Left cardiac atrium (tissue), 4 donors: ENCODE data around the gene XPA. TPM values are rescaled to one million over a fixed set of nuclear protein-coding genes. Genes with fewer than 3 reads are reported as not detected.

Experiments
- ATAC-seq, 2 donors: fragments of 200-7000 bp; cut with Tn5 transposase; one replicate each; pipeline ENCODE4 v1.9.1; 2020; ENCODE audit warnings: mild to moderate bottlenecking in 2 of 2, moderate library complexity in 2 of 2
- DNase-seq: peaks from one replicate; pipeline ENCODE4 v3.0.0-alpha.2; 2020
- intact Hi-C, 2 donors: fragments of 100-400 bp; cut with DNase I; formaldehyde crosslinking; loops; one replicate each; pipeline versions ENCODE4 v1.14.1 to v1.15.1; 2022 to 2023
- total RNA-seq, 2 donors: library from RNA; stranded (reverse); fragmentation: NEBNext Ultra II Directional; extraction: Animal tissue kit (Norgen Biotek cat#: 25700); gene quantifications; one replicate each; pipeline ENCODE4 v1.2.1, GENCODE V29; 2021
- donor health status: DM: no; HTN: yes; CAD: no.
- donor health status: DM: no; HTN: yes; CAD: no; lungs with severe emphysema.
- donor health status: DM: yes; HTN: yes; CAD: no.
- donor health status: Dilated cardiomyopathy.

Gene XPA
- total RNA-seq, 2 donors from 2014 or later, result 5.7 to 14.2 TPM

DNA sequence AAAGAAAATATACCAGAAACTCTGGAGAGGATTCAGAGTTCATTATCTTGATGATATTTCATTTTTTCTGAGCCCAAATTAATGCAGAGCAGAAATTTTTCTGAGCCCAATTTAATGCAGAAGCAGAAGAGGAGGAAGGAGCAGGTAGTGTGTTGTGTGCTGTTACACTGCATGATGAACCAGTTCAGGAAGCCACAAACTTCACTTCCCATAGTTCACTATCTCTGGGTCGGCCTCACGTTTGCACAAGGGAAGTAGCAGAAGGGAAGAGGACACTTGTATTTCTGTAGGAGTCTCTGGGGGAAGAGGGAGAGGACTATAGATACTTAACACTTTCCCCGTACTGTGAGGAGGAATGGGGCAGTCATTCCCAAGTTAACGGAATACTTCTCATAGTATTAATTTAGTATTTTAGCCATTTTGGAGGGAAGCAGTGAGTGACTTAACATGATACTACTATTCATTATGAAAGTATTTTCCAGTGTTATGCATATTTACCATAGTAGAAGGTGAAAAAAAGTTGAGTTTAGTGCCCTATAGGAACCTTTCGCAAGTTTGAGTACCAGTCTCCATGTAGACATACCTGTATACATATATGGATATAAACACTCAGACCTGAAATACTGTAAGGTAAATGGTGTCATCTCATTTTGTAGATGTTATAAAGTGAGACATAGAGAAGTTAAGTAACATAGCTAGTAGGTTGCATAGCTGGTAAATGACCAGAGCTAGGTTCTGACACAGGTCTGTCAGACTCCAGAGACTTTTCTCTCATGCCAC, 30.0 kb downstream of the XPA start:
- intact Hi-C loops, result no loop called here
- no peak for ATAC-seq
- no peak for DNase-seq

- ATAC-seq (no peak), DNase-seq (no peak)
- intact Hi-C loops, result no loop called here
Observed at GRCh38 chr9:97665742-97666141, 31.4 kb downstream of the XPA start.

GRCh38 chr9:97660847-97661246, 36.3 kb downstream of the XPA start:
- DNase-seq (no peak), ATAC-seq (no peak)
- intact Hi-C loops, result no loop called here

GRCh38 chr9:97660340-97660739, 36.8 kb downstream of the XPA start:
- intact Hi-C loops, result no loop called here
- DNase-seq (no peak), ATAC-seq (no peak)

GRCh38 chr9:97659771-97660170, 37.4 kb downstream of the XPA start:
- DNase-seq (no peak), ATAC-seq (no peak)
- intact Hi-C loops, result no loop called here

- ATAC-seq (no peak), DNase-seq (no peak)
- intact Hi-C loops, result no loop called here
Observed at GRCh38 chr9:97658707-97659106, 38.4 kb downstream of the XPA start.

DNA sequence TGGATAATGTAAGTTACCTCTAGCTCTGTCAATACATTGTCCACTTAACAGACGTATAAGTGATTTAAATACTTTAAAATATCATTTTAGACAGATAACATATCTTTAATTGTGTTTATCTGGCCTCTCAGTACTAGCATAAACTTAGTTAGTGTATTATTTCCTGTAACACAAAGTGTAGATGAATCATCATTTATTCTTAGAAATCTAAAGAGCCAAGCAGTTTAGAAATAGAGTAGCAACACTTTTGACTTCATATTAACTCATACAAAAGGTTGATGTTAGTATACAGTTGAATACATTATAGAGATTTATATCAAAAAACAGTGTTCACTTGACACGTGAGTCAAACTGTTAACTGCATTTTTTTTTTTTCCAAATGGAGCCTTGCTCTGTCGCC, 45.5 kb downstream of the XPA start:
- DNase-seq, result no peak
- peak in 1 of 2 donors; percentile 37 for ATAC-seq
- intact Hi-C loops, result no loop called here

- intact Hi-C loops, result no loop called here
- ATAC-seq (no peak), DNase-seq (no peak)
Observed at GRCh38 chr9:97647996-97648395, 49.1 kb downstream of the XPA start.

DNA sequence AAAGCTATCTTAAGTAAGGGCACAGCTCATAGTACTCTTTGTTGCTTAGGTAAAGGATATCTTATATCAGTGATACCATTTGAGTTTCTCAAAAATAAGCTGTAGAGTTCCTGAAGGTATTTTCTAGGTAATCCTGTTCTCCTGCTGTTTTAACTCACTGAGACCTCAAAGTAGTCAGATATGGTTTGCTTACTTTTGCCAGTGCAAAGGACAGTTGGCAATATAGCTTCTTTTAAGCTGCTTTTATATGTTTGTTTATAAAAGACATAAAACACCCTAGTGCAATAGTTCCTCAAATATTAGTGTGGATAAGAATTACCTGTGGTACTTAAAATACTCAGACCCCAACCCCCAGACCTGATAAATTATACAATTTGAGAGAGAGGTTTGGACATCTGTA, 51.4 kb downstream of the XPA start:
- no peak for ATAC-seq
- intact Hi-C loops, result no loop called here
- DNase-seq, result no peak

GRCh38 chr9:97640325-97640724, 56.8 kb downstream of the XPA start:
- ATAC-seq (no peak), DNase-seq (no peak)
- intact Hi-C loops, result no loop called here

DNA sequence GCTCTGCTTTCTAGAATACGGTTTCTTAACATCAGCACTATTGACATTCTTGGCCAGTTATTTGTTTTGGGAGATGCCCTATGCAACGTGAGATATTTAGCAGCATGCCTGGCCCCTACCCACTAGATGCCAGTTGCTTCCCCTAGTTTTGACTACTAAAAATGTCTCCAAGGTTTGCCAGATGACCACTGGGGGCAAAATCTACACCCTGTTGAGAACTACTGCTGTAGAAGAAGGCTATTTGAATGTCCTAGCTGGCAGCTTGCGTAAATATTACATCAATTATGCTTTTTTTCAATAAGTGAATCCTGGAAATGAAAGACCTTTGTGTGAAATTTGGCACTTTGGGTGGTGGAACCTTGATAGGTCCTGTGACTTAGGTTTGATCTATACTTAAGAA, 58.5 kb downstream of the XPA start:
- DNase-seq, result no peak
- intact Hi-C loops, result no loop called here

GRCh38 chr9:97636903-97637302, 60.2 kb downstream of the XPA start:
- ATAC-seq (no peak), DNase-seq (no peak)
- intact Hi-C loops, result no loop called here

More for the DNA sequence above, 58.5 kb downstream of the XPA start:
- no peak for ATAC-seq

- intact Hi-C loops, result no loop called here
- DNase-seq, result no peak
- ATAC-seq, result no peak
Observed at GRCh38 chr9:97635026-97635425, 62.1 kb downstream of the XPA start.

- intact Hi-C loops, result no loop called here
- DNase-seq, result no peak
- ATAC-seq, result peak in 1 of 2 donors; percentile 6
Observed at GRCh38 chr9:97633859-97634490, 63.2 kb downstream of the XPA start.

DNA sequence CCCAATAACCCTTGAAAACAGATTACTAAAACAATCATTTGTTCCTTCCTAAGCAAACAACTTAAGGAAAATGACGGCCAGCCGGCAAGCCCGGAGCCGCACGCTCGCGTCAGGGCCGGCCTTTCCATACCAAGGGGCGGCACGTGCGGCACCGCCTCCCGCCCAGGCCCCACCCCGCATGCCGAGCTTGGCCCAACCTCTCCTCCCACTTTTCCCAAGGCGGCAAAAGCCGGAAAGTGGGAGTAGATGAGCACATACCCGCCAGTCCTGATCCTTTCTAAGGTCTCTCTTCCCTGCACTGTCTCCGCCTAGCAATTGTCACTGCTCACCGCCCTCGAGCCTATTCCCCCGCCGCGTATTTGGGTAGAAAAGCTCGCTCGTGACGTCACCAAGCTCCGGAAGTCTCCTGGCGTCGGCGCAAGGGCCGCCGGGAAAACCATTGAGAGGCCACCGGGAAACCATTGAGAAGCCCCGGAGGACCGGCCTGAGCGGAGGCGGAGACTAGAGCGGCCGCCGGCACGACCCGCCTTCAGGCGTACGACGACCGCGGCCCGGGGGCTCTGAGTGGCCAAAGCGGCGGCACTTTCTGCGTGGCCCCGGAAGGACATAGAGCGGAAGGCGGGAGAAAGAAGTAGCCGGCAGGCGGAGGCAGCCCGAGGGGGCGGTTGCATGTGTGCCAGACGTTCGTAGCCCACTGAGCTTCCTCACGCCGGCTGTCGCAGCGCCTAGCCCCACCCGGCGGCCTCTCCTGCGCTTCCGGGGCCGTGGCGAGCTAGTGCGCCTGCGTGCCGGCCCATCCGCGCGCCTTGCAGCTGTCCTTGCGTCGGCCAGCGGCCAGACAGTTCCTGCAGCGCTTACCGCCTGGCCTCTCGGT, 63.9 kb downstream of the XPA start, which contains the start of the genes NCBP1 and TSTD2:
NCBP1 (plus strand) TSS at position 837 of the 874 bp plus-strand sequence. CDS start 61 bp downstream, outside the sequence.
TSTD2 (minus strand) TSS at position 384 of the 874 bp plus-strand sequence. CDS start 5,806 bp downstream, outside the sequence.
- intact Hi-C loops, result no loop called here
- DNase-seq, result peak; percentile 98
- peak; percentile 93 to 95 for ATAC-seq

DNA sequence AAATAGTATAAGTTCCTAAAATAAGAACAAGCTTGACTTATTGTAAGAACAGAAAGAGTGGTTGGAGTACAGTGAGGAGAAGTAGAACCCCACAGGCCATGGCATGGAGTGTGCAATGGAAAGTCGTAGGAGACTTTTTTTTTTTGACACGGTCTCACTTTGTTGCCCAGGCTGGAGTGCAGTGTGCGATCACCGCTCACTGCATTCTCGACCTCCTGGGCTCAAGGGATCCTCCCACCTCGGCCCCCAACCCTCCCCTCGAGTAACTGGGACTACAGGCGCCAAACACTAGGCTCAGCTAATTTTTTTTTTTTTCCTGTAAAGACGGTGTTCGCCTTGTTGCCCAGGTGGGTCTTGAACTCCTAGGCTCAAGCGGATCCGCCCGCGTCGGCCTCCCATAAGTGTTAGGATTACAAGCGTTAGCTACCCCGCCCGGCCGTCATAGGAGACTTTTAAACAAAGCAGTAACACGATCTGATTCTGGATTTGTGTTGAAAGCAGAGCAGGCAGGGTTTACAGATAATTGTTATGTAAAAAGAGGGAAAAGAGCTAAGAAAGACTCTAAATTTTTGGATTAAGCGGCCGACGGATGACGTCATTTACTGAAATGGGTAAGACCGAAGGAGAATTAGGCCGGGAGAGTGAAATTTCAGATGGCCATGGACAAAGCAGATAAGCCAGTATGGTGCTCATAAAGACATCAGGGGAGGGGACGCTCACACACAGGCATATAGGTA, 64.7 kb downstream of the XPA start:
- ATAC-seq (peak; percentile 5 to 22), DNase-seq (peak; percentile 67)
- intact Hi-C loops, result no loop called here

GRCh38 chr9:97630591-97630990, 66.5 kb downstream of the XPA start:
- DNase-seq, result no peak
- intact Hi-C loops, result no loop called here
- ATAC-seq, result no peak

DNA sequence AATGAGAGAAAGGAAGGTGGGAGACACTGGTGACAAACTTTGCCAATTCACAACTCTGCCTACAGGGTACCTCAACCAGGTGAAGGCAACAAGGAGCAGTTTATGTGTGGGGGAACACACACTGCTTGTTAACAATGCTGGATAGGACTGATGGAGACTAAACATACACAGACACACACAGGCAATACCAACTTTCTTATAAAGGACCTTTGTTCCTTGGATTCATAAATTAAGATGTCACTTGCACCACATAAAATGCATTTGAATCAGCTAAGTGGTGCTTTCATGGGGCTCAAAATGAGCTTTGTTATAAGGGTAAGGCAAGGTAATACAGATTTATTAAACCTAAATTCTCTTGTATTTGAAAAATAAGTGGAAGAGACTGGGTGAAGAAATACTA, 68.0 kb downstream of the XPA start:
- intact Hi-C loops, result no loop called here
- no peak for ATAC-seq
- no peak for DNase-seq

- ATAC-seq (no peak), DNase-seq (no peak)
- intact Hi-C loops, result no loop called here
Observed at GRCh38 chr9:97628668-97629067, 68.5 kb downstream of the XPA start.
